K562 (cell line): Measurements from ENCODE around the gene C2CD2L. TPM values are rescaled to one million over a fixed set of nuclear protein-coding genes. Genes with fewer than 3 reads are reported as not detected.

Experiments
- CBX1 ChIP-seq: sonication (generic); IDR thresholded peaks from 2 replicates; pipeline ENCODE4 v1.6.1; 2016; ENCODE audit warnings: antibody characterized with exemption, low read depth, mild to moderate bottlenecking
- FOXK2 ChIP-seq, 2 experiments: fragments of 450-650 bp; IDR thresholded peaks in 1 of 2; conservative IDR thresholded peaks in 1 of 2; 2 replicates each; pipeline ENCODE4 v1.6.1; 2016; ENCODE audit warnings: low read depth in 2 of 2, mild to moderate bottlenecking in 1 of 2
- FUS ChIP-seq: fragments of 200-400 bp; formaldehyde crosslinking; optimal IDR thresholded peaks from 2 replicates; pipeline ENCODE3; 2017; ENCODE audit warnings: low read depth, low read length
- HIVEP1 ChIP-seq: fragments of 250-450 bp; sonication (Bioruptor Pico); IDR thresholded peaks from 2 replicates; pipeline ENCODE4 v1.4.0; 2020; ENCODE audit warnings: mild to moderate bottlenecking
- HNRNPLL ChIP-seq: fragments of 200-400 bp; formaldehyde crosslinking; IDR thresholded peaks from 2 replicates; pipeline ENCODE4 v1.6.1; 2017; ENCODE audit warnings: low read length, low read depth, mild to moderate bottlenecking; ENCODE audit not compliant: poor library complexity, severe bottlenecking
- KDM2B ChIP-seq: fragments of 250-450 bp; sonication (Bioruptor Pico); IDR thresholded peaks from 2 replicates; pipeline ENCODE4 v1.8.0; 2021; ENCODE audit warnings: mild to moderate bottlenecking, moderate library complexity
- KLF1 ChIP-seq: fragments of 450-650 bp; IDR thresholded peaks from 2 replicates; pipeline ENCODE4 v1.6.1; 2016; ENCODE audit warnings: missing genetic modification characterization, missing compliant biosample characterization
- MIER1 ChIP-seq: fragments of 450-650 bp; IDR thresholded peaks from 2 replicates; pipeline ENCODE4 v1.6.1; 2016; ENCODE audit warnings: antibody characterized with exemption, mild to moderate bottlenecking, low read depth
- MTA3 ChIP-seq: fragments of 450-650 bp; formaldehyde crosslinking; IDR thresholded peaks from 2 replicates; pipeline ENCODE4 v1.6.1; 2017; ENCODE audit warnings: mild to moderate bottlenecking, borderline replicate concordance
- ZNF324 ChIP-seq: fragments of 250-450 bp; sonication (Bioruptor Pico); IDR thresholded peaks from 2 replicates; pipeline ENCODE4 v1.4.0; 2020; ENCODE audit warnings: mild to moderate bottlenecking
- polyA plus RNA-seq, 8 experiments: library from polyadenylated mRNA; depleted of rRNA in 4 of 8; stranded (reverse) in 5 of 8; unstranded in 3 of 8; fragments of >200 nt; fragmentation: Nextera tagmentation in 2 of 8; fragmentation: Illumina TruSeq in 1 of 8; extraction: Ambion mirVana in 2 of 8; extraction: Trizol in 1 of 8; gene quantifications; 2 replicates each; pipeline versions ENCODE4 v1.2.1 to v1.2.3, GENCODE V29; 2011 to 2014; ENCODE audit warnings: inconsistent platforms in 1 of 8, missing spikeins in 1 of 8
- total RNA-seq, 7 experiments: library from RNA; depleted of rRNA in 6 of 7; stranded (reverse); fragments of >200 nt in 6 of 7; fragmentation: Illumina TruSeq in 2 of 7; extraction: Trizol in 2 of 7; gene quantifications; 2 replicates each; pipeline versions ENCODE4 v1.2.1 to v1.2.3, GENCODE V29; 2011 to 2021; ENCODE audit warnings: low replicate concordance in 1 of 7
- TF ChIP-seq, protein P1 (sequence below): fragments of 250-450 bp; sonication (Bioruptor Pico); IDR thresholded peaks from 2 replicates; pipeline ENCODE4 v1.9.0; 2021; ENCODE audit warnings: mild to moderate bottlenecking, inconsistent platforms
- TF ChIP-seq, protein P2 (sequence below): fragments of 200-800 bp; sonication (Bioruptor generic); IDR thresholded peaks from 2 replicates; pipeline ENCODE4 v1.6.1; 2016; ENCODE audit warnings: missing genetic modification characterization, missing compliant biosample characterization
- TF ChIP-seq, protein P3 (sequence below): sonication (generic); formaldehyde crosslinking; IDR thresholded peaks from 2 replicates; pipeline ENCODE4 v1.8.1; 2022; ENCODE audit warnings: missing genetic modification reagents
- TF ChIP-seq, protein P4 (sequence below): IDR thresholded peaks from 3 replicates; pipeline ENCODE4 v1.6.1; 2011; ENCODE audit warnings: borderline replicate concordance, mild to moderate bottlenecking, moderate library complexity; ENCODE audit not compliant: insufficient read length; ENCODE audit errors: extremely low read depth

C2CD2L gene
- total and polyA plus RNA-seq, 9 of the 15 experiments (the other 6 are each of a cell fraction or from before 2014, with no cell fraction given): 0.66 to 41.2 (median 14.8) TPM

DNA sequence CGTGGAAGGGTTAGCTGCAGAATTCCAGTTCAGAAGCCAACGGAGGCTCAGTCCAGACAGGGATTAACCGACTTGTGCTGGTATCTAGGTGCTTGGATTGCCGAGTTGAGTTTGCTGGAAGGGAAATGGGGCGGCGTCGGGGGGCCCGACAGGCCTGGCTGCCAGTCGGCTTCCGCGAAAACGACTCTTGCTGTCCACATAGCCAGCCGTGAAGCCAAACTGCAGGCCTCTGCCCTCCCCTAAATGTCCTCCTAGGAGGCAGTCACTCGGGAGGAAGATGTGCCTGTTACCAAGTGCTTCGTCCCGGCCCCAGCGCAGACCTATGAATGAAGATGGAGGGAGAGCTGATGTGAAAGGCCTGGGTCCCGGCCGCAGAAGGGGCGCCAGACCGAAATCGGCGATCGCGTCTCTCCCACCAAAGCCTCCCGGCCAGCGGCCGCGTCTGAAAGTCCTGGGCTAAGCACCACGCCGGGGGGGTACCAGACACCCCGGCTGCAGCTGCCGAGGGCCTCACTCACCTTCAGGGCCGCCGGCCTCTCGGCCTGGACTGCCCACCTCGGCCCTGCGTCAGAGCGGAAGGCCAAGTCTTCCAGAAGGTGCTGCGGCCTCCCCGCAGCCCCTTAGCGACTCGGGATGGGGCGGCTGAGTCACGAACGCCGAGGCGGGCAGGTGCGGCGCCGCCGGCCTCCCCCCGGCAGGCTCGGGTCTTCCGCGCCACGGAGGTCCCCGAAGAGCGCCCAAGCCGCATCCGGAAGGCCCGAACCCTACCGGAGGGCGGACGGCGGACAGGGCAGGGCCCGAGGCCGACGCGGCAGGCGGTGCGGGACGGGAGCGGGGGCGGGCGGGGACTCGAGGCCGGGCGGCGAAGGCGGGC is 13.0 kb upstream of the C2CD2L start (continued):
- TF ChIP-seq MIER1 (no peak), MTA3 (peak; percentile 69), HIVEP1 (CRISPR knock-in tag) (no peak), FOXK2 (conservative IDR thresholded peaks at IDR 0.05 in 1 of 2, IDR thresholded peaks at IDR 0.05 in 1 of 2; ENCODE audit: low read depth in 2 of 2) (no peak), KDM2B (CRISPR knock-in tag) (no peak), CBX1 (peak; percentile 53; the same call in 1 of the 2 replicates), ZNF324 (CRISPR knock-in tag) (peak; percentile 37; the same call in 1 of the 2 replicates), HNRNPLL (no peak), KLF1 (tag) (no peak), FUS (peak; percentile 98)
- TF ChIP-seq, protein P1, sequence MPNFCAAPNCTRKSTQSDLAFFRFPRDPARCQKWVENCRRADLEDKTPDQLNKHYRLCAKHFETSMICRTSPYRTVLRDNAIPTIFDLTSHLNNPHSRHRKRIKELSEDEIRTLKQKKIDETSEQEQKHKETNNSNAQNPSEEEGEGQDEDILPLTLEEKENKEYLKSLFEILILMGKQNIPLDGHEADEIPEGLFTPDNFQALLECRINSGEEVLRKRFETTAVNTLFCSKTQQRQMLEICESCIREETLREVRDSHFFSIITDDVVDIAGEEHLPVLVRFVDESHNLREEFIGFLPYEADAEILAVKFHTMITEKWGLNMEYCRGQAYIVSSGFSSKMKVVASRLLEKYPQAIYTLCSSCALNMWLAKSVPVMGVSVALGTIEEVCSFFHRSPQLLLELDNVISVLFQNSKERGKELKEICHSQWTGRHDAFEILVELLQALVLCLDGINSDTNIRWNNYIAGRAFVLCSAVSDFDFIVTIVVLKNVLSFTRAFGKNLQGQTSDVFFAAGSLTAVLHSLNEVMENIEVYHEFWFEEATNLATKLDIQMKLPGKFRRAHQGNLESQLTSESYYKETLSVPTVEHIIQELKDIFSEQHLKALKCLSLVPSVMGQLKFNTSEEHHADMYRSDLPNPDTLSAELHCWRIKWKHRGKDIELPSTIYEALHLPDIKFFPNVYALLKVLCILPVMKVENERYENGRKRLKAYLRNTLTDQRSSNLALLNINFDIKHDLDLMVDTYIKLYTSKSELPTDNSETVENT: 0 out of 2 replicates have a peak, but pooled peaks have one; percentile 46
- TF ChIP-seq, protein P2, sequence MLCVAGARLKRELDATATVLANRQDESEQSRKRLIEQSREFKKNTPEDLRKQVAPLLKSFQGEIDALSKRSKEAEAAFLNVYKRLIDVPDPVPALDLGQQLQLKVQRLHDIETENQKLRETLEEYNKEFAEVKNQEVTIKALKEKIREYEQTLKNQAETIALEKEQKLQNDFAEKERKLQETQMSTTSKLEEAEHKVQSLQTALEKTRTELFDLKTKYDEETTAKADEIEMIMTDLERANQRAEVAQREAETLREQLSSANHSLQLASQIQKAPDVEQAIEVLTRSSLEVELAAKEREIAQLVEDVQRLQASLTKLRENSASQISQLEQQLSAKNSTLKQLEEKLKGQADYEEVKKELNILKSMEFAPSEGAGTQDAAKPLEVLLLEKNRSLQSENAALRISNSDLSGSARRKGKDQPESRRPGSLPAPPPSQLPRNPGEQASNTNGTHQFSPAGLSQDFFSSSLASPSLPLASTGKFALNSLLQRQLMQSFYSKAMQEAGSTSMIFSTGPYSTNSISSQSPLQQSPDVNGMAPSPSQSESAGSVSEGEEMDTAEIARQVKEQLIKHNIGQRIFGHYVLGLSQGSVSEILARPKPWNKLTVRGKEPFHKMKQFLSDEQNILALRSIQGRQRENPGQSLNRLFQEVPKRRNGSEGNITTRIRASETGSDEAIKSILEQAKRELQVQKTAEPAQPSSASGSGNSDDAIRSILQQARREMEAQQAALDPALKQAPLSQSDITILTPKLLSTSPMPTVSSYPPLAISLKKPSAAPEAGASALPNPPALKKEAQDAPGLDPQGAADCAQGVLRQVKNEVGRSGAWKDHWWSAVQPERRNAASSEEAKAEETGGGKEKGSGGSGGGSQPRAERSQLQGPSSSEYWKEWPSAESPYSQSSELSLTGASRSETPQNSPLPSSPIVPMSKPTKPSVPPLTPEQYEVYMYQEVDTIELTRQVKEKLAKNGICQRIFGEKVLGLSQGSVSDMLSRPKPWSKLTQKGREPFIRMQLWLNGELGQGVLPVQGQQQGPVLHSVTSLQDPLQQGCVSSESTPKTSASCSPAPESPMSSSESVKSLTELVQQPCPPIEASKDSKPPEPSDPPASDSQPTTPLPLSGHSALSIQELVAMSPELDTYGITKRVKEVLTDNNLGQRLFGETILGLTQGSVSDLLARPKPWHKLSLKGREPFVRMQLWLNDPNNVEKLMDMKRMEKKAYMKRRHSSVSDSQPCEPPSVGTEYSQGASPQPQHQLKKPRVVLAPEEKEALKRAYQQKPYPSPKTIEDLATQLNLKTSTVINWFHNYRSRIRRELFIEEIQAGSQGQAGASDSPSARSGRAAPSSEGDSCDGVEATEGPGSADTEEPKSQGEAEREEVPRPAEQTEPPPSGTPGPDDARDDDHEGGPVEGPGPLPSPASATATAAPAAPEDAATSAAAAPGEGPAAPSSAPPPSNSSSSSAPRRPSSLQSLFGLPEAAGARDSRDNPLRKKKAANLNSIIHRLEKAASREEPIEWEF (CRISPR knock-in tag): no peak
- TF ChIP-seq, protein P3, sequence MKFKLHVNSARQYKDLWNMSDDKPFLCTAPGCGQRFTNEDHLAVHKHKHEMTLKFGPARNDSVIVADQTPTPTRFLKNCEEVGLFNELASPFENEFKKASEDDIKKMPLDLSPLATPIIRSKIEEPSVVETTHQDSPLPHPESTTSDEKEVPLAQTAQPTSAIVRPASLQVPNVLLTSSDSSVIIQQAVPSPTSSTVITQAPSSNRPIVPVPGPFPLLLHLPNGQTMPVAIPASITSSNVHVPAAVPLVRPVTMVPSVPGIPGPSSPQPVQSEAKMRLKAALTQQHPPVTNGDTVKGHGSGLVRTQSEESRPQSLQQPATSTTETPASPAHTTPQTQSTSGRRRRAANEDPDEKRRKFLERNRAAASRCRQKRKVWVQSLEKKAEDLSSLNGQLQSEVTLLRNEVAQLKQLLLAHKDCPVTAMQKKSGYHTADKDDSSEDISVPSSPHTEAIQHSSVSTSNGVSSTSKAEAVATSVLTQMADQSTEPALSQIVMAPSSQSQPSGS (CRISPR knock-in tag): no peak
- TF ChIP-seq, protein P4, sequence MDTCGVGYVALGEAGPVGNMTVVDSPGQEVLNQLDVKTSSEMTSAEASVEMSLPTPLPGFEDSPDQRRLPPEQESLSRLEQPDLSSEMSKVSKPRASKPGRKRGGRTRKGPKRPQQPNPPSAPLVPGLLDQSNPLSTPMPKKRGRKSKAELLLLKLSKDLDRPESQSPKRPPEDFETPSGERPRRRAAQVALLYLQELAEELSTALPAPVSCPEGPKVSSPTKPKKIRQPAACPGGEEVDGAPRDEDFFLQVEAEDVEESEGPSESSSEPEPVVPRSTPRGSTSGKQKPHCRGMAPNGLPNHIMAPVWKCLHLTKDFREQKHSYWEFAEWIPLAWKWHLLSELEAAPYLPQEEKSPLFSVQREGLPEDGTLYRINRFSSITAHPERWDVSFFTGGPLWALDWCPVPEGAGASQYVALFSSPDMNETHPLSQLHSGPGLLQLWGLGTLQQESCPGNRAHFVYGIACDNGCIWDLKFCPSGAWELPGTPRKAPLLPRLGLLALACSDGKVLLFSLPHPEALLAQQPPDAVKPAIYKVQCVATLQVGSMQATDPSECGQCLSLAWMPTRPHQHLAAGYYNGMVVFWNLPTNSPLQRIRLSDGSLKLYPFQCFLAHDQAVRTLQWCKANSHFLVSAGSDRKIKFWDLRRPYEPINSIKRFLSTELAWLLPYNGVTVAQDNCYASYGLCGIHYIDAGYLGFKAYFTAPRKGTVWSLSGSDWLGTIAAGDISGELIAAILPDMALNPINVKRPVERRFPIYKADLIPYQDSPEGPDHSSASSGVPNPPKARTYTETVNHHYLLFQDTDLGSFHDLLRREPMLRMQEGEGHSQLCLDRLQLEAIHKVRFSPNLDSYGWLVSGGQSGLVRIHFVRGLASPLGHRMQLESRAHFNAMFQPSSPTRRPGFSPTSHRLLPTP: no peak
